Type B pancreatic cell (in vitro differentiated cells): ENCODE results near the gene BTBD1. TPM values are rescaled to one million over a fixed set of nuclear protein-coding genes. Genes with fewer than 3 reads are reported as not detected.

ENCODE experiments used
- DNase-seq: peaks from one replicate; pipeline ENCODE4 v3.0.0; 2021; ENCODE audit warnings: mixed read lengths; ENCODE audit not compliant: unreplicated experiment; ENCODE audit errors: extremely low spot score
- H3K27ac Mint-ChIP-seq: 2 replicates; pipeline ENCODE4 v1.8.0; 2021; ENCODE audit warnings: mild to moderate bottlenecking, mixed read lengths
- H3K27me3 Mint-ChIP-seq: 2 replicates; pipeline ENCODE4 v1.8.0; 2021; ENCODE audit warnings: mixed read lengths
- H3K36me3 Mint-ChIP-seq: 2 replicates; pipeline ENCODE4 v1.8.0; 2021; ENCODE audit warnings: mixed read lengths
- H3K4me1 Mint-ChIP-seq: one replicate; pipeline ENCODE4 v1.8.0; 2021; ENCODE audit warnings: mixed read lengths; ENCODE audit not compliant: unreplicated experiment
- H3K4me3 Mint-ChIP-seq: 2 replicates; pipeline ENCODE4 v1.8.0; 2021; ENCODE audit warnings: mild to moderate bottlenecking, mixed read lengths
- H3K9me3 Mint-ChIP-seq: 2 replicates; pipeline ENCODE4 v1.8.0; 2021; ENCODE audit warnings: mixed read lengths
- total RNA-seq: library from RNA; stranded (reverse); gene quantifications from 2 replicates; pipeline ENCODE4 v1.2.1, GENCODE V29; 2021; ENCODE audit warnings: low replicate concordance
- TF ChIP-seq, protein P1 (sequence below): fragments of 200-600 bp; sonication (generic); conservative IDR thresholded peaks from 2 replicates; pipeline ENCODE4 v1.5.0; 2021; ENCODE audit warnings: antibody characterized with exemption, mild to moderate bottlenecking

The BTBD1 gene
- total RNA-seq, 1 donor from 2014 or later = 40.7 TPM

DNA sequence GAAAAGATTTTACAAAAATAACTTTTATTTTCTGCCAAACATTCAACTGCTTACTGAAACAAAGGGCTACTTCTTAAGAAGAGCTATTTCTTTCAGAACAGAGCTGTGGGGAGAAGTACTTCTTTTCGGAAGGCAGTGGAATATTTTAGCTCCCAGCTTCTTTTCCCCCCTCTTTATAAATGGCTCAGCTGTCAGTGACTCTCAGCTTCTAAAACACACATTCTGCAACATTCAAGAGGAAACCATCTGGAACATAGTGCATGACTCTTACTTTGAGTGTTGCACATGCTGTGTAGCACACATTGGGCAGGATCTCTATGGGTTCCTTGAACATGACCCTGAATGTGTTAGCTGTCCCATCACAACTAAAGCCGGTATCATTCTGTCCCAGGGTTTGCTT, 48.6 kb downstream of the BTBD1 start:
- no peaks in the 10 kb centered on the region for H3K27me3 Mint-ChIP-seq
- peaks cover 12% of the 10 kb centered on the region for H3K36me3 Mint-ChIP-seq
- H3K4me1 Mint-ChIP-seq = peaks cover 12% of the 10 kb centered on the region
- H3K27ac Mint-ChIP-seq = no peak overlapping the region
- H3K4me3 Mint-ChIP-seq = no peak overlapping the region
- TF ChIP-seq, protein P1, sequence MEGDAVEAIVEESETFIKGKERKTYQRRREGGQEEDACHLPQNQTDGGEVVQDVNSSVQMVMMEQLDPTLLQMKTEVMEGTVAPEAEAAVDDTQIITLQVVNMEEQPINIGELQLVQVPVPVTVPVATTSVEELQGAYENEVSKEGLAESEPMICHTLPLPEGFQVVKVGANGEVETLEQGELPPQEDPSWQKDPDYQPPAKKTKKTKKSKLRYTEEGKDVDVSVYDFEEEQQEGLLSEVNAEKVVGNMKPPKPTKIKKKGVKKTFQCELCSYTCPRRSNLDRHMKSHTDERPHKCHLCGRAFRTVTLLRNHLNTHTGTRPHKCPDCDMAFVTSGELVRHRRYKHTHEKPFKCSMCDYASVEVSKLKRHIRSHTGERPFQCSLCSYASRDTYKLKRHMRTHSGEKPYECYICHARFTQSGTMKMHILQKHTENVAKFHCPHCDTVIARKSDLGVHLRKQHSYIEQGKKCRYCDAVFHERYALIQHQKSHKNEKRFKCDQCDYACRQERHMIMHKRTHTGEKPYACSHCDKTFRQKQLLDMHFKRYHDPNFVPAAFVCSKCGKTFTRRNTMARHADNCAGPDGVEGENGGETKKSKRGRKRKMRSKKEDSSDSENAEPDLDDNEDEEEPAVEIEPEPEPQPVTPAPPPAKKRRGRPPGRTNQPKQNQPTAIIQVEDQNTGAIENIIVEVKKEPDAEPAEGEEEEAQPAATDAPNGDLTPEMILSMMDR = no peak
- H3K9me3 Mint-ChIP-seq = no peaks in the 10 kb centered on the region
- no peak for DNase-seq

DNA sequence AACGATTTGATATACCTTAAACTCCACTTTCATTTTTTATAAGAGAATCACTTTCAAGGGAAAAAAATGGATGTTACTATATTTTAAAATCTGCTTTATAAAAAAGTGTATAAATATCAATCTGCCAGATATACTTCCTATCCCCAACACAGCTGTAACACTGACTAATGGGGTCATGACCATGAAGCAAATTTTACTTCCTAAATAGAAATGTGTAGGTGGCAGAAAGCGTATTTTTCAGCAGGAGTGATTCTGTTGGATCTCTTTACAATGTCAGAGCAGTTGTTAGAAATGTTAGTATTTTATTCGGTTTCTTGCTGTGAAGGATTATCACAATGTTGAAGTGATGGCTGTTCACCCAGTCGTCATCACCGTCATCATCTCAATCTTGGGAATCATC, 50.1 kb downstream of the BTBD1 start:
- Mint-ChIP-seq H3K27ac (no peak overlapping the region), H3K9me3 (peaks cover 10% of the 10 kb centered on the region), H3K27me3 (no peaks in the 10 kb centered on the region), H3K36me3 (peaks cover 24% of the 10 kb centered on the region), H3K4me1 (peaks cover 15% of the 10 kb centered on the region), H3K4me3 (no peak overlapping the region)
- TF ChIP-seq, protein P1 = no peak
- DNase-seq = no peak

DNA sequence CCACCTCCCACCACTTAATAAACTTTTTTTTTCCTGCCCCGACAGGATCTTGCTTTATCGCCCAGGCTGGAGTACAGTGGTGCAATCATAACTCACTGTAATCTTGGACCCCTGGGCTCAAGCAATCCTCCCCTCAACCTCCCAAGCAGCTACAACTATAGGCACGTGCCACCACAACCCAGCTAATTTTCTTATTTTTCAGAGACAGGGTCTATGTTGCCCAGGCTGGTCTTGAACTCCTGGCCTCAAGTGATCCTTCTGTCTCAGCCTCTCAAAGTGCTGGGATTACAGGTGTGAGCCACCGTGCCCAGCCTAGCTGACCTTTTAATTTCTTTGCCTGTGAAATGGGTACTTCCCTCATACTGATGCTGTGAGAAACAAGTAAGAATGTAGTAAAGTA, 51.7 kb downstream of the BTBD1 start:
- H3K9me3 Mint-ChIP-seq = peaks cover 12% of the 10 kb centered on the region
- DNase-seq = no peak
- H3K4me1 Mint-ChIP-seq = peaks cover 25% of the 10 kb centered on the region
- TF ChIP-seq, protein P1 = no peak
- H3K36me3 Mint-ChIP-seq = peaks cover 30% of the 10 kb centered on the region
- no peaks in the 10 kb centered on the region for H3K27me3 Mint-ChIP-seq
- H3K27ac Mint-ChIP-seq = no peak overlapping the region
- no peak overlapping the region for H3K4me3 Mint-ChIP-seq

DNA sequence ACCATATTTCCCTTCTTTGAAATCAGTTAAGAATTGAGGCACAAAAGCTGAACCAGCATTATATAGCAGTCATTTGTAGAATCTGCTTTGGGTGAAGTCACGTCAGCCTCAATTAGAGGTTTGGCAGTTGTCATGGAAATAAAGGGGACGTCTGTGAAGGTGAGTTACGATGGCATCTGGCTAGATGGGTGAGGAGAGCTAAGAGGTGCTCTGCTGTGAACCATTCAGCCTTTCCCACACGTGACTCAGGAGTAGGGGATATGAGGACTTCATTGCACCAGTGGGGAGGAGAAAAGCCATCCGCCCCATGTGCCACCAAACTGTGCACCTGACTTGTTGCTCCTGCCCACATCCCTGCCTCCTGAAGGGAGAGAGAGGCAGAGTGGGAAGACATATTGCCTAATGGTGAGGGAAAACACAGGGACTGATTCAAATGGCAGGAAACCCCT, 52.8 kb downstream of the BTBD1 start:
- no peak for DNase-seq
- Mint-ChIP-seq H3K27ac (peak overlapping the region; percentile 59), H3K4me3 (peak overlapping the region; percentile 10), H3K27me3 (no peaks in the 10 kb centered on the region), H3K9me3 (peaks cover 12% of the 10 kb centered on the region), H3K36me3 (peaks cover 29% of the 10 kb centered on the region), H3K4me1 (peaks cover 27% of the 10 kb centered on the region)
- TF ChIP-seq, protein P1 = no peak

DNA sequence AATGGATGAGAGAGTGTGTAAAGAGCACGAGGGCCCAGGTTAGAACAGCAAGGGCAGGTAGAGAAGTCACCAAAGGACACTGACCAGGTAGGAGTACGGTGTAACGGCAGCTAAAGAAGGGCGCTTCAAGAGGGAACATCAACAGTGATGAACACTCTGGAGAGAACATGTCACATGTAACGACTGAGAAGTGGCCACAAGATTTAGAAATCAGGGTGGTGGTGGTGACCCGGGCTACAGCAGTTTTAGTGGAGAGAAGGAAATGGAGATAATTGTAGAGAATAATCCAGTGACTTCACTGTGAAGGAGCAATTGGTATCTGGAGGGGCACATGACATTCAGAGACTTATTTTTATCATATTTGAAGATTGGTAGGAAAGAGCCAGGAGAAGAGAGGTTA, 54.4 kb downstream of the BTBD1 start:
- DNase-seq = no peak
- peaks cover 29% of the 10 kb centered on the region for H3K36me3 Mint-ChIP-seq
- no peaks in the 10 kb centered on the region for H3K27me3 Mint-ChIP-seq
- peak overlapping the region; percentile 97 for H3K4me3 Mint-ChIP-seq
- TF ChIP-seq, protein P1 = no peak
- peaks cover 27% of the 10 kb centered on the region for H3K4me1 Mint-ChIP-seq
- H3K27ac Mint-ChIP-seq = no peak overlapping the region
- H3K9me3 Mint-ChIP-seq = peaks cover 12% of the 10 kb centered on the region

DNA sequence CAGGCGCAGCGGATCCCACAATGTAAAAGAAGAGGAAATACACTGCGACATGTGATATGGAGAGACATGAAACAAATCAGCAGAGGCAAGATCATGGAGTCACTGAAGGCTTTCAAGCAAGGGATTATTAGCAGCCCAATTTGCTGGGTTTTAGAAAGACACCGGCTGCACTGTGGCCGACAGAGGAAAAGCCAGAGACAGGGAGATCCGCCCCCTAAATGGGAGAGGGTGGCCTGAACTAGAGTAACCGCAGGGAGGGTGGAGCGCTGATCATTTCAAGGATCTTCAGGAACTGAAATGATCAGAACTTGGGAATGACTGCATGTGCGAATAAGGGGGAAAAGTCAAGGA, 55.0 kb downstream of the BTBD1 start:
- H3K4me1 Mint-ChIP-seq = peaks cover 27% of the 10 kb centered on the region
- peak overlapping the region; percentile 97 for H3K4me3 Mint-ChIP-seq
- DNase-seq = no peak
- H3K36me3 Mint-ChIP-seq = peaks cover 33% of the 10 kb centered on the region
- H3K9me3 Mint-ChIP-seq = peaks cover 12% of the 10 kb centered on the region
- TF ChIP-seq, protein P1 = no peak
- peak overlapping the region; percentile 94 for H3K27ac Mint-ChIP-seq
- H3K27me3 Mint-ChIP-seq = no peaks in the 10 kb centered on the region
